ENCODE data around the gene CDK2.
"Not testable (repeated sequence)": the region's sequence is repeated elsewhere in the genome, so short reads cannot be mapped to it uniquely, and the experiment has no call there.

CDK2 gene

GRCh38 chr12:55982319-55982936, 15.8 kb downstream of the CDK2 start:
- no peak for DNase-seq

GRCh38 chr12:55983232-55983842, 16.7 kb downstream of the CDK2 start:
- DNase-seq: no peak

- DNase-seq: no peak
These were observed 18.2 kb downstream of the CDK2 start for GRCh38 chr12:55984861-55985260.

DNA sequence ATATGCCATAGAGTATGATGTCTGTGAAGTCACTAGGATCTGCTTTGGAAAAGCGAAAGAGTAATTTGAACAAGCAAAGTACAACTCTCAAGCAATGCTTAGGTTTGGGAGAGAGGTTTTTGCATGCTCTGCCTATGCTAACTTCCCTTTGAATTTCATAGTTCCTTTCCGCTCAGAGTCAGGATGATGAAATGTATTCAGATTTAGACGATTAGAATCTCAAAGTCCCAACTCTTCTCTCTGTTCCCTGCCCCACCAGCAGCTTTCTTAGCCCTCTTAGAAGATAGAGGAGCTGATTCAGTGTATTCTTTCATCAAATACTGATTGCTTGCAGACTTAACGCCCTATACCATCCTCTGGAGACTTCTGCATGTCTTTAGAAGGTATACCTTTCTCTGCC, 18.7 kb downstream of the CDK2 start:
- no peak for DNase-seq

- DNase-seq: not testable (repeated sequence)
These were observed 19.3 kb downstream of the CDK2 start for GRCh38 chr12:55985976-55986375.

GRCh38 chr12:55991110-55991509, 24.5 kb downstream of the CDK2 start:
- no peak for DNase-seq

DNA sequence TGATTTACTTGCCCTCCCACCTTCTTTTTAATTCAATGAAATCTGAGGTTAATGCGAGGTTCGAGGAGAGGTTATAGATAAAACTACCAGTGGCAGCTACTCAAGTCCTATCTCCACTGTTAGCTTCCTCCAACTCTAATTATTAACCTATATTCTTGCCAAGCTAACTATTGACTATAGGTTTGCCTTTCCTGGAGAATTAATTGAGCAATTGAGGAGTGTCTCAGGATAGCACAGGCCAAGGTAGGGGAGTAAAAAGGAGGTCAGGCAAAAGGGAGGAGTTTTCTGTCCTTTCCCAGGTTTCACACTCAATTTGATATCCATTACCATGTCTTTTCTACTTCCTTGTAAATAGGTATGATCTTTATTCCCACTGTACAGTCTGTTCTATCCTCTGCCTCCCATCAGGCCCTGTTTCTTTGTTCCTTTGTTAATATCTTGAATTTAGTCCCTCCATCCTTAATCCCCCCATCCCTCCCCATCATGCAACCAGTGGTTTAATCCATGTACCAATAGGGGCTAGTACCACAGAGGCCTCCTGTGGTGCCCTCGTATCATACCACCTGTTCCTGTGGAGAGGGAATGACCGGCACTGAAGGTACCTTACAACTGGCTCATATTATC, 26.7 kb downstream of the CDK2 start:
- no peak for DNase-seq

GRCh38 chr12:55995366-55995765, 28.7 kb downstream of the CDK2 start:
- no peak for DNase-seq

DNA sequence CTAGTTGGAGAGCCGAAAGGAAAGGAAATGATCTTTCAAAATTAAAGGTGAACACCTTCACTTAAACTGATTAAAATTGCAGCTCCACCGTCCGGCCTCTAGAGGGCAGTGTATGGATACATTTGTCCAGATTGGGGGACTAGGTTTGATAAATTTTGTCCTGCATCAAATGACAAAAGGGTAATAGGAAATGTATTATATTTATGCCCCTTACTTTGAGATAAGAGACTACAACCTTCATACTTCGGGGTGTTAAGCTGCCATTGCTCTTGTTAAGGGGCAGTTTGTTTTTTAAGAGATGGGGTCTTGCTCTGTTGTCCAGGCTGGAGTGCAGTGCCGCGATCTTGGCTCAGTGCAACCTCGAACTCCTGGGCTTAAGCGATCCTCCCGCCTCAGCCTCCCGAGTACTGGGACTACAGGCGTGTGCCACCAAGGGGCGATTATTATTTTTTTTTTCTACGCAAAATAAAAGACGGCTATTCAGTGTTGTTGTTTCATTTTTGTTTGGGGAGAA, 29.6 kb downstream of the CDK2 start:
- DNase-seq: peak; percentile 75

- DNase-seq: peak; percentile 15
These were observed 30.3 kb downstream of the CDK2 start, which contains the start of gene SUOX for GRCh38 chr12:55996715-55997534. Gene SUOX, plus strand, starts transcription at chr12:55997276. Its CDS starts 4,946 bp downstream, at chr12:56002222.

- peak; percentile 5 for DNase-seq
These were observed 30.9 kb downstream of the CDK2 start for GRCh38 chr12:55997535-55997859.

DNA sequence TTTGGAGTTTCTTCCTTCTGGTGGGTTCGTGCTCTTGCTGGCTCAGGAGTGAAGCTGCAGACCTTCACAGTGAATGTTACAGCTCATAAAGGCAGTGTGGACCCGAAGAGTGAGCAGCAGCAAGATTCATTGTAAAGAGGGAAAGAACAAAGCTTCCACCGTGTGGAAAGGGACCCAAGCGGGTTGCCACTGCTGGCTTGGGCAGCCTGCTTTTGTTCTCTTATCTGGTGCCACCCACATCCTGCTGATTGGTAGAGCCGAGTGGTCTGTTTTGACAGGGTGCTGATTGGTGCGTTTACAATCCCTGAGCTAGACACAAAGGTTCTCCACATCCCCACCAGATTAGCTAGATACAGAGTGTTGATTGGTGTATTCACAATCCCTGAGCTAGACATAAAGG, 32.9 kb downstream of the CDK2 start:
- DNase-seq: not testable (repeated sequence)

DNA sequence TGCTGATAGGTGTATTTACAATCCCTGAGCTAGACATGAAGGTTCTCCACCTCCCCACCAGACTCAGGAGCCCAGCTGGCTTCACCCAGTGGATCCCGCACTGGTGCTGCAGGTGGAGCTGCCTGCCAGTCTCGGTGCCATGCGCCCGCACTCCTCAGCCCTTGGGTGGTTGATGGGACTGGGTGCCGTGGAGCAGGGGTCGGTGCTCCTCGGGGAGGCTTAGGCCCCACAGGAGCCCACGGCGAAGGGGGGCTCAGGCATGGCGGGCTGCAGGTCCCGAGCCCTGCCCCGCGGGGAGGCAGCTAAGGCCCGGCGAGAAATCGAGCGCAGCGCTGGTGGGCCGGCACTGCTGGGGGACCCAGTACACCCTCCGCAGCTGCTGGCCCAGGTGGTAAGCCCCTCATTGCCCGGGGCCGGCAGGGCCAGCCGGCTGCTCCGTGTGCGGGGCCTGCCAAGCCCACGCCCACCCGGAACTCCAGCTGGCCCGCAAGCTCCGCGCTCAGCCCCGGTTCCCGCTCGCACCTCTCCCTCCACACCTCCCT, 33.4 kb downstream of the CDK2 start:
- DNase-seq: not testable (repeated sequence)

- no peak for DNase-seq
These were observed 35.0 kb downstream of the CDK2 start for GRCh38 chr12:56001487-56002100.

- not testable (repeated sequence) for DNase-seq
These were observed 36.7 kb downstream of the CDK2 start for GRCh38 chr12:56003376-56003775.

- no peak for DNase-seq
These were observed 37.6 kb downstream of the CDK2 start for GRCh38 chr12:56004211-56004610.

GRCh38 chr12:56007564-56008559, 41.2 kb downstream of the CDK2 start:
- DNase-seq: peak; percentile 86

GRCh38 chr12:56010111-56010570, 43.5 kb downstream of the CDK2 start:
- no peak for DNase-seq

- no peak for DNase-seq
These were observed 45.0 kb downstream of the CDK2 start for GRCh38 chr12:56011509-56012090.

DNA sequence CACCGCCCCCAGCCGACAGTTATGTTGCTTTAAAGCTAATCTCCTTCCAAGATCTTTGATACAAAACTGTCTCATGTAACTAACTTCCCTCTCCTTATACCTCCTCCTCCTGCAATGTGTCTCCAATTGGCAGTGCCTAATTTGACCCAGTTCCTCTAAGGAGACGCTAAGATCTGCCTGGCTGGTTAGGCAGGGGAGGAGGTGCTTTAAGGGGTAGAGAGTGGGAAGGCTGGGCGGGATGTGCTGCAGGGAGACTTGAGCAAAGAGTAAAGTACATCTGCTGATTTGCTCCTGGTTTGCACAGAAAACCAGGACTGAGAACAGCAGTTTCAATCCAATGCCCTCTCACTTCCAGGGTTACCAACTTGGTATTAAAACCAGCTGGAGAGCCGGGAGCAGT, 46.9 kb downstream of the CDK2 start:
- DNase-seq: no peak

GRCh38 chr12:56014205-56014604, 47.6 kb downstream of the CDK2 start:
- DNase-seq: no peak

Data from CD4-positive, alpha-beta T cell treated with Interleukin-6 for 4 hours (primary cell).